ENCODE measurements around the gene GPC6. TPM values are rescaled to one million over a fixed set of nuclear protein-coding genes. Genes with fewer than 3 reads are reported as not detected.
A peak's percentile ranks its signal among the peaks of the same experiment; 100 is the strongest.

GPC6 gene
- total RNA-seq, 1 donor from 2014 or later = 63.0 TPM

- H4K20me1 ChIP-seq (ENCODE audit: insufficient read depth, low read length) = no peaks in the 10 kb centered on the region
- Mint-ChIP-seq H3K27ac (ENCODE audit: unreplicated experiment) (no peak overlapping the region), H3K27me3 (ENCODE audit: low read depth, unreplicated experiment) (no peaks in the 10 kb centered on the region), H3K9me3 (ENCODE audit: unreplicated experiment) (no peaks in the 10 kb centered on the region), H3K36me3 (ENCODE audit: low read depth, unreplicated experiment) (peaks cover 2% of the 10 kb centered on the region), H3K4me3 (ENCODE audit: unreplicated experiment) (no peak overlapping the region), H3K4me1 (ENCODE audit: low read depth, unreplicated experiment) (peaks cover 3% of the 10 kb centered on the region)
- no peaks in the 10 kb centered on the region for H3K36me3 ChIP-seq (ENCODE audit: insufficient read depth, low read length)
- H3K79me2 ChIP-seq (ENCODE audit: insufficient read depth, low read length) = no peaks in the 10 kb centered on the region
- H3K9ac ChIP-seq (ENCODE audit: low read length) = no peak overlapping the region
- no peak overlapping the region for H3K4me3 ChIP-seq (ENCODE audit: insufficient read depth, low read depth, low read length)
- H3K27me3 ChIP-seq (ENCODE audit: insufficient read depth, low read length) = no peaks in the 10 kb centered on the region
- DNase-seq (ENCODE audit: low read depth) = peak; percentile 70
- no peak overlapping the region for H2AFZ ChIP-seq (ENCODE audit: low read depth, low read length)
- H3K4me2 ChIP-seq (ENCODE audit: low read length) = no peak overlapping the region
- H3K4me1 ChIP-seq (ENCODE audit: insufficient read depth, low read length) = no peaks in the 10 kb centered on the region
- TF ChIP-seq EZH2 (IDR thresholded peaks at IDR 0.05; ENCODE audit: insufficient read depth, low read length) = no peak
- TF ChIP-seq CTCF (IDR thresholded peaks at IDR 0.05; ENCODE audit: insufficient read depth, low read depth, low read length) = no peak
- H3K27ac ChIP-seq (ENCODE audit: low read depth, low read length) = no peak overlapping the region
- FAIRE-seq = no peak
- H3K9me3 ChIP-seq (ENCODE audit: insufficient read depth, low read depth, low read length) = no peaks in the 10 kb centered on the region
Measured at GRCh38 chr13:93745884-93746283, 519.3 kb downstream of the GPC6 start.

GRCh38 chr13:93746589-93746988 lies 520.0 kb downstream of the GPC6 start:
- Histone ChIP-seq H2AFZ (ENCODE audit: low read depth, low read length) (no peak overlapping the region), H3K79me2 (ENCODE audit: insufficient read depth, low read length) (no peaks in the 10 kb centered on the region), H3K9ac (ENCODE audit: low read length) (no peak overlapping the region), H3K36me3 (ENCODE audit: insufficient read depth, low read length) (no peaks in the 10 kb centered on the region), H3K4me2 (ENCODE audit: low read length) (no peak overlapping the region), H3K4me1 (ENCODE audit: insufficient read depth, low read length) (no peaks in the 10 kb centered on the region), H3K27me3 (ENCODE audit: insufficient read depth, low read length) (no peaks in the 10 kb centered on the region), H3K4me3 (ENCODE audit: insufficient read depth, low read depth, low read length) (no peak overlapping the region), H3K9me3 (ENCODE audit: insufficient read depth, low read depth, low read length) (no peaks in the 10 kb centered on the region), H4K20me1 (ENCODE audit: insufficient read depth, low read length) (no peaks in the 10 kb centered on the region), H3K27ac (ENCODE audit: low read depth, low read length) (no peak overlapping the region)
- Mint-ChIP-seq H3K27me3 (ENCODE audit: low read depth, unreplicated experiment) (no peaks in the 10 kb centered on the region), H3K4me1 (ENCODE audit: low read depth, unreplicated experiment) (peaks cover 5% of the 10 kb centered on the region), H3K36me3 (ENCODE audit: low read depth, unreplicated experiment) (peaks cover 2% of the 10 kb centered on the region), H3K9me3 (ENCODE audit: unreplicated experiment) (no peaks in the 10 kb centered on the region), H3K27ac (ENCODE audit: unreplicated experiment) (no peak overlapping the region), H3K4me3 (ENCODE audit: unreplicated experiment) (no peak overlapping the region)
- FAIRE-seq (no peak), DNase-seq (ENCODE audit: low read depth) (no peak)
- no peak for TF ChIP-seq CTCF (IDR thresholded peaks at IDR 0.05; ENCODE audit: insufficient read depth, low read depth, low read length)
- no peak for TF ChIP-seq EZH2 (IDR thresholded peaks at IDR 0.05; ENCODE audit: insufficient read depth, low read length)

- DNase-seq (ENCODE audit: low read depth) (no peak), FAIRE-seq (no peak)
- H3K9me3 ChIP-seq (ENCODE audit: insufficient read depth, low read depth, low read length) = no peaks in the 10 kb centered on the region
- TF ChIP-seq CTCF (IDR thresholded peaks at IDR 0.05; ENCODE audit: insufficient read depth, low read depth, low read length) (no peak), EZH2 (IDR thresholded peaks at IDR 0.05; ENCODE audit: insufficient read depth, low read length) (no peak)
- H3K4me1 ChIP-seq (ENCODE audit: insufficient read depth, low read length) = no peaks in the 10 kb centered on the region
- Mint-ChIP-seq H3K9me3 (ENCODE audit: unreplicated experiment) (no peaks in the 10 kb centered on the region), H3K36me3 (ENCODE audit: low read depth, unreplicated experiment) (no peaks in the 10 kb centered on the region), H3K27me3 (ENCODE audit: low read depth, unreplicated experiment) (no peaks in the 10 kb centered on the region), H3K4me3 (ENCODE audit: unreplicated experiment) (no peak overlapping the region), H3K27ac (ENCODE audit: unreplicated experiment) (no peak overlapping the region), H3K4me1 (ENCODE audit: low read depth, unreplicated experiment) (peaks cover 8% of the 10 kb centered on the region)
- H3K9ac ChIP-seq (ENCODE audit: low read length) = no peak overlapping the region
- no peak overlapping the region for H2AFZ ChIP-seq (ENCODE audit: low read depth, low read length)
- H3K79me2 ChIP-seq (ENCODE audit: insufficient read depth, low read length) = no peaks in the 10 kb centered on the region
- no peaks in the 10 kb centered on the region for H4K20me1 ChIP-seq (ENCODE audit: insufficient read depth, low read length)
- H3K4me3 ChIP-seq (ENCODE audit: insufficient read depth, low read depth, low read length) = no peak overlapping the region
- no peak overlapping the region for H3K27ac ChIP-seq (ENCODE audit: low read depth, low read length)
- H3K27me3 ChIP-seq (ENCODE audit: insufficient read depth, low read length) = no peaks in the 10 kb centered on the region
- no peak overlapping the region for H3K4me2 ChIP-seq (ENCODE audit: low read length)
- H3K36me3 ChIP-seq (ENCODE audit: insufficient read depth, low read length) = no peaks in the 10 kb centered on the region
Measured at GRCh38 chr13:93750676-93751075, 524.1 kb downstream of the GPC6 start.

Measured in astrocyte (in vitro differentiated cells and primary cell).